IPS DF 6.9 (cell line): ENCODE results near the gene SPTBN4.
"Not testable (repeated sequence)": the region's sequence is repeated elsewhere in the genome, so short reads cannot be mapped to it uniquely, and the experiment has no call there.

Source experiments
- DNase-seq: peaks from one replicate; pipeline ENCODE4 v3.0.0-alpha.2; 2013; ENCODE audit warnings: low read depth, low spot score
- H3K27ac ChIP-seq: one replicate; pipeline ENCODE4 v1.5.1; 2013; ENCODE audit warnings: low read length, control low read depth
- H3K27me3 ChIP-seq: 2 replicates; pipeline ENCODE4 v1.6.1; 2013; ENCODE audit warnings: mild to moderate bottlenecking, low read length; ENCODE audit not compliant: control insufficient read depth, insufficient read depth
- H3K36me3 ChIP-seq: 2 replicates; pipeline ENCODE4 v1.6.1; 2013; ENCODE audit warnings: low read length; ENCODE audit not compliant: control insufficient read depth, insufficient read depth
- H3K4me1 ChIP-seq: 2 replicates; pipeline ENCODE4 v1.6.1; 2013; ENCODE audit warnings: low read length; ENCODE audit not compliant: control insufficient read depth, insufficient read depth
- H3K4me3 ChIP-seq: 2 replicates; pipeline ENCODE4 v1.5.1; 2013; ENCODE audit warnings: mild to moderate bottlenecking, low read length
- H3K9me3 ChIP-seq: 2 replicates; pipeline ENCODE4 v1.6.1; 2013; ENCODE audit warnings: low read length, inconsistent platforms; ENCODE audit not compliant: control insufficient read depth, insufficient read depth
- WGBS: extraction: QIAGEN DNeasy Blood & Tissue Kit; methylation state at CpG from one replicate; pipeline ENCODE4 v1.1.7; 2013; ENCODE audit warnings: mixed read lengths, missing lambda C conversion rate; ENCODE audit not compliant: insufficient read length, insufficient coverage; 5-methylcytosine and 5-hydroxymethylcytosine counted together

SPTBN4 gene

GRCh38 chr19:40620161-40620485 is 153.3 kb downstream of the SPTBN4 start:
- Histone ChIP-seq H3K36me3 (peaks cover 16% of the 10 kb centered on the region), H3K4me1 (no peaks in the 10 kb centered on the region; the same call in 1 of the 2 replicates), H3K27ac (no peak overlapping the region), H3K4me3 (no peak overlapping the region), H3K27me3 (no peaks in the 10 kb centered on the region), H3K9me3 (no peaks in the 10 kb centered on the region)
- 100% methylated on average over 4 of the region's 8 CpGs for WGBS
- DNase-seq, result no peak

GRCh38 chr19:40621283-40621682 is 154.5 kb downstream of the SPTBN4 start:
- peaks cover 22% of the 10 kb centered on the region for H3K36me3 ChIP-seq
- no CpG with 5 or more reads among the region's 2 CpGs for WGBS
- no peak for DNase-seq

DNA sequence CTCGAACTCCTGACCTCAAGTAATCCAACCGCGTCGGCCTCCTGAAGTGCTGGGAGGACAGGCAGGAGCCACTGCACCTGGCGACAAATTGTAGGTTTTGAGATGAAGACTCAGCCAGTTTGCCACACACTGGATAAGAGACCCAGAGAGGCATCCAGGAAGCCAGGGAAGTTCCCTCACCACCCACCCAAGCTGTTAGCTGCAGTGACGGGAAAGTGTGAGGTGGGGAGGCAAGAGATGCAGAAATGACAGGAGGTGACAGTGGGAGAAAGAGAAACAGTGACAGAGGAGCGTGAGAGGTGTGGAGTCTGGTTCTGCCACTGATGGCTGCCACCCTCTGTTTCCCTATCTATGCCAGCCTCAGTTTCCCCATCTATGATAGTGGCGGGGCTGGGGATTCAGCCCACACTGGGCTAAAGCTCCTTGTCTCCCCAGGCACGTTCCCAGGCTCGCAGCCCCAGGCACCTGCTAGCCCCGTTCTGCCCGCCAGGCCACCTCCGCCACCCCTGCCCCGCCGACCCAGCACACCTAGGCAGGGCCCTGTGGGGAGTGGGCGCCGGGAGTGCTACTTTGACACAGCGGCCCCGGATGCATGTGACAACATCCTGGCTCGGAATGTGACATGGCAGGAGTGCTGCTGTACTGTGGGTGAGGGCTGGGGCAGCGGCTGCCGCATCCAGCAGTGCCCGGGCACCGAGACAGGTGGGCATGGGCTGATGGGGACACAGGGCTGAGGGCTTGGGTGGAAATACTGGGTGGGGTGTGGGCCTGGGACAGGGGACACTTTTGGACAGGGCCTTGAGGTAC is 155.4 kb downstream of the SPTBN4 start:
- H3K4me3 ChIP-seq, result no peak overlapping the region
- H3K27ac ChIP-seq, result no peak overlapping the region
- no peaks in the 10 kb centered on the region; the same call in 1 of the 2 replicates for H3K4me1 ChIP-seq
- no peaks in the 10 kb centered on the region for H3K9me3 ChIP-seq
- H3K36me3 ChIP-seq, result peaks cover 22% of the 10 kb centered on the region
- DNase-seq, result no peak
- no CpG with 5 or more reads among the region's 24 CpGs for WGBS
- no peaks in the 10 kb centered on the region for H3K27me3 ChIP-seq

More at GRCh38 chr19:40621283-40621682, 154.5 kb downstream of the SPTBN4 start:
- Histone ChIP-seq H3K4me3 (no peak overlapping the region), H3K27me3 (no peaks in the 10 kb centered on the region), H3K4me1 (no peaks in the 10 kb centered on the region; the same call in 1 of the 2 replicates), H3K9me3 (no peaks in the 10 kb centered on the region), H3K27ac (no peak overlapping the region)

GRCh38 chr19:40622773-40623075 is 155.9 kb downstream of the SPTBN4 start:
- no CpG with 5 or more reads among the region's 7 CpGs for WGBS
- Histone ChIP-seq H3K27me3 (no peaks in the 10 kb centered on the region), H3K36me3 (peaks cover 22% of the 10 kb centered on the region), H3K4me3 (no peak overlapping the region), H3K27ac (no peak overlapping the region), H3K4me1 (no peaks in the 10 kb centered on the region; the same call in 1 of the 2 replicates), H3K9me3 (no peaks in the 10 kb centered on the region)
- DNase-seq, result no peak

- H3K4me1 ChIP-seq, result no peaks in the 10 kb centered on the region; the same call in 1 of the 2 replicates
- no peaks in the 10 kb centered on the region for H3K9me3 ChIP-seq
- no peak overlapping the region for H3K27ac ChIP-seq
- no CpG with 5 or more reads among the region's 41 CpGs for WGBS
- no peak for DNase-seq
- H3K4me3 ChIP-seq, result peak overlapping the region; percentile 3; the same call in 1 of the 2 replicates
- no peaks in the 10 kb centered on the region for H3K27me3 ChIP-seq
- H3K36me3 ChIP-seq, result peaks cover 22% of the 10 kb centered on the region
Observed at GRCh38 chr19:40623403-40624251, 156.8 kb downstream of the SPTBN4 start.

GRCh38 chr19:40624369-40625153 is 157.8 kb downstream of the SPTBN4 start:
- H3K27me3 ChIP-seq, H3K27ac ChIP-seq, DNase-seq, H3K4me1 ChIP-seq, H3K4me3 ChIP-seq, H3K9me3 ChIP-seq: not testable (repeated sequence)
- H3K36me3 ChIP-seq, result peaks cover 23% of the 10 kb centered on the region
- no CpG with 5 or more reads among the region's 14 CpGs for WGBS

GRCh38 chr19:40625406-40626120 is 158.8 kb downstream of the SPTBN4 start:
- WGBS, result no CpG with 5 or more reads among the region's 7 CpGs
- no peaks in the 10 kb centered on the region; the same call in 1 of the 2 replicates for H3K4me1 ChIP-seq
- H3K27ac ChIP-seq, result no peak overlapping the region
- no peaks in the 10 kb centered on the region for H3K9me3 ChIP-seq
- peaks cover 20% of the 10 kb centered on the region for H3K36me3 ChIP-seq
- no peaks in the 10 kb centered on the region for H3K27me3 ChIP-seq
- H3K4me3 ChIP-seq, result no peak overlapping the region; the same call in 1 of the 2 replicates
- no peak for DNase-seq
